Activated CD8-positive, alpha-beta memory T cell treated with anti-CD3 and anti-CD28 coated beads for 36 hours (primary cell): ENCODE measurements around the gene QDPR. TPM values are rescaled to one million over a fixed set of nuclear protein-coding genes. Genes with fewer than 3 reads are reported as not detected.
"Not testable (repeated sequence)": the region's sequence is repeated elsewhere in the genome, so short reads cannot be mapped to it uniquely, and the experiment has no call there.

Source experiments
- CTCF ChIA-PET: fragments of 350-600 bp; sonication (Branson Sonifier 250); formaldehyde crosslinking; loops from one replicate; lab custom pipeline; 2021; ENCODE audit warnings: antibody characterized with exemption; lab: Charles Lee
- POLR2A ChIA-PET: fragments of 350-600 bp; sonication (Branson Sonifier 250); formaldehyde crosslinking; loops from one replicate; lab custom pipeline; 2021; ENCODE audit warnings: antibody characterized with exemption; lab: Charles Lee
- total RNA-seq, 2 experiments: library from RNA; stranded (reverse); gene quantifications; one replicate each; pipeline ENCODE4 v1.2.3, GENCODE V29; 2021

QDPR gene
- total RNA-seq, 2 experiments from 2014 or later, result 54.4 to 56.3 TPM

- POLR2A ChIA-PET, result no interaction called here
- CTCF ChIA-PET, result no interaction called here
These were observed 61.6 kb downstream of the QDPR start for GRCh38 chr4:17450269-17450804.

GRCh38 chr4:17448689-17449088, 63.2 kb downstream of the QDPR start:
- CTCF ChIA-PET, result interaction anchor here (1.3 kb wide), 1 partner anchor 125 kb away, joined by 4 read pairs; no protein-coding TSS in a partner anchor
- POLR2A ChIA-PET, result no interaction called here

DNA sequence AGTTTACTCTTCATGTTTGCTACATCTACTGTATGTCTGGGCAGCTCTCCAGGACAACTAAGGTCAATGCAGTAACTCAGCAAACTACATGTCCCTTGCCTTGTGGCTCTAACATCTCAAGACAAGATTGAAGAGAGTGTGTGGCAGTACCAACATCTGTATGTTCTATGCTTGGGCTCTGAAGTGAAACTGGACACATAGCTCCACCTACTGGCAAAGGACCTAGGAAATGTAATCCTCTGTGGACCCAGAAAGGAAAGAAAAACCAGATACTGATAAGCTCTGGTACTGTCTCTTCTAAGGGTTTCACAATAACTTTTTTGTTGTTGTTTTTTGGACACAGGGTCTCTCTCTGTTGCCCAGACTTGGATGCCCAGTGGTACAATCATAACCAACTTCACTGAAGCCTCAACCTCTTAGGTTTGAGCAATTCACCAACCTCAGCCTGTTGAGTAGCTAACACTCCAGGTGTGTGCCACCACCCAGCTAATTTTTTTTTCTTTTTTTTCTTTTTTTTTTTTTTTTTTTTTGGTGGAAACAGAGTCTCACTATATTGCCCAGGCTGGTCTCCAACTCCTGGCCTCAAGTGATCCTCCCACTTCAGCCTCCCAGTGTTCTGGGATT, 64.1 kb downstream of the QDPR start:
- ChIA-PET CTCF (interaction anchor here (0.8 to 2.2 kb wide), 5 partner anchors 28 to 531 kb away, joined by 3 to 15 read pairs (median 4); no protein-coding TSS in a partner anchor), POLR2A (interaction anchor here (0.6 kb wide), 1 partner anchor 65 kb away, joined by 4 read pairs; no protein-coding TSS in a partner anchor)

- ChIA-PET POLR2A (no interaction called here), CTCF (interaction anchor here (0.5 to 2.2 kb wide), 5 partner anchors 27 to 530 kb away, joined by 3 to 15 read pairs (median 4); no protein-coding TSS in a partner anchor)
These were observed 64.8 kb downstream of the QDPR start for GRCh38 chr4:17447056-17447455.

DNA sequence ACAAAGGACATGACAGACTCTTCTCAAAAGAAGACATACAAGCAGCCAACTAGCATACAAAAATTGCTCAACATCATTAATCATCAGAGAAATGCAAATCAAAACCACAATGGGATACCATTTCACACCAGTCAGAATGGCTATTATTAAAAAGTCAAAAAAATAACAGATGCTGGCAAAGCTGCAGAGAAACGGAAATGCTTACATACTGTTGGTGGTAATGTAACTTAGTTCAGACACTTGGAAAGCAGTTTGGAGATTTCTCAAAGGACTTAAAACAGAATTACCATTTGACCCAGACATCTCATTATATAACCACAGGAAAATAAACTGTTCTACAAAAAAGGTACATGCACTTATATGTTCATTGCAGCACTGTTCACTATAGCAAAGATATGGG, 69.4 kb downstream of the QDPR start:
- CTCF ChIA-PET, result interaction anchor here (0.5 kb wide), 1 partner anchor 651 kb away, joined by 3 read pairs; no protein-coding TSS in a partner anchor
- POLR2A ChIA-PET, result not testable (repeated sequence)

- CTCF ChIA-PET, result interaction anchor here (1.5 kb wide), 1 partner anchor 8 kb away, joined by 4 read pairs; no protein-coding TSS in a partner anchor
- POLR2A ChIA-PET, result no interaction called here
These were observed 74.5 kb downstream of the QDPR start for GRCh38 chr4:17437396-17437795.

GRCh38 chr4:17436750-17437090, 75.2 kb downstream of the QDPR start:
- CTCF ChIA-PET, result interaction anchor here (1.5 kb wide), 1 partner anchor 9 kb away, joined by 4 read pairs; no protein-coding TSS in a partner anchor
- POLR2A ChIA-PET, result no interaction called here

Other genes starting within 250 kb of the QDPR start
- gene CLRN2, start 3.1 kb upstream of the QDPR start, total RNA-seq, result not detected
- 10 to 100 TPM; 91.0 to 94.8 TPM for gene LAP3, start 65.1 kb upstream of the QDPR start, total RNA-seq
- 10 to 100 TPM; 58.6 to 58.7 TPM for gene MED28, start 102.6 kb upstream of the QDPR start, total RNA-seq